PC-9 (cell line): ENCODE measurements around the gene ENG. TPM values are rescaled to one million over a fixed set of nuclear protein-coding genes. Genes with fewer than 3 reads are reported as not detected.

ENCODE experiments used
- BruUV-seq: library from RNA; stranded (reverse); fragments of 400-500 nt; replicated peaks from 2 replicates; lab custom pipeline; 2021; lab: Mats Ljungman, UMichigan
- CTCF ChIA-PET: fragments of 300-600 bp; sonication (Branson Sonifier 250); formaldehyde crosslinking; loops from one replicate; lab custom pipeline; 2022; ENCODE audit warnings: antibody characterized with exemption; lab: Charles Lee
- POLR2A ChIA-PET: fragments of 300-600 bp; sonication (Branson Sonifier 250); formaldehyde crosslinking; loops from one replicate; lab custom pipeline; 2022; ENCODE audit warnings: antibody characterized with exemption; ENCODE audit not compliant: unreplicated experiment; lab: Charles Lee
- DNase-seq, 2 experiments: peaks; one replicate each; pipeline versions ENCODE4 v3.0.0 to v3.0.0-alpha.2; 2015 to 2022; ENCODE audit warnings: mixed read lengths in 1 of 2
- H2AFZ ChIP-seq: fragments of 200-600 bp; sonication (generic); 2 replicates; pipeline ENCODE4 v1.8.1; 2017; ENCODE audit warnings: antibody characterized with exemption
- H3F3A ChIP-seq: fragments of 200-600 bp; sonication (generic); 2 replicates; pipeline ENCODE4 v1.8.1; 2017; ENCODE audit warnings: antibody characterized with exemption, mild to moderate bottlenecking, low read depth; ENCODE audit not compliant: insufficient read depth
- H3K27ac ChIP-seq: fragments of 200-600 bp; sonication (generic); 2 replicates; pipeline ENCODE4 v1.6.1; 2016; ENCODE audit warnings: mixed run types
- H3K27me3 ChIP-seq: fragments of 200-600 bp; sonication (generic); 2 replicates; pipeline ENCODE4 v1.6.1; 2016; ENCODE audit warnings: low read depth, mixed run types; ENCODE audit not compliant: insufficient read depth
- H3K36me3 ChIP-seq: fragments of 200-600 bp; sonication (generic); 2 replicates; pipeline ENCODE4 v1.6.1; 2016; ENCODE audit warnings: low read depth, mixed run types
- H3K4me1 ChIP-seq: fragments of 200-600 bp; sonication (generic); replicated peaks from 2 replicates; pipeline ENCODE4 v1.6.1; 2016; ENCODE audit warnings: mixed run types; ENCODE audit not compliant: insufficient read depth
- H3K4me2 ChIP-seq: fragments of 200-600 bp; sonication (generic); 2 replicates; pipeline ENCODE4 v1.6.1; 2017; ENCODE audit warnings: mixed run types
- H3K4me3 ChIP-seq: fragments of 200-600 bp; sonication (generic); 2 replicates; pipeline ENCODE4 v1.6.1; 2016; ENCODE audit warnings: mixed run types
- H3K79me2 ChIP-seq: fragments of 200-600 bp; sonication (generic); 2 replicates; pipeline ENCODE4 v1.6.1; 2017; ENCODE audit warnings: low read depth, mixed run types
- H3K9me2 ChIP-seq: fragments of 200-600 bp; sonication (generic); 2 replicates; pipeline ENCODE4 v1.8.1; 2017; ENCODE audit warnings: mild to moderate bottlenecking; ENCODE audit not compliant: insufficient read depth
- H3K9me3 ChIP-seq: fragments of 200-600 bp; sonication (generic); 2 replicates; pipeline ENCODE4 v1.8.1; 2016; ENCODE audit warnings: low read depth; ENCODE audit not compliant: insufficient read depth
- H4K20me1 ChIP-seq: fragments of 200-600 bp; sonication (generic); 2 replicates; pipeline ENCODE4 v1.8.1; 2017; ENCODE audit not compliant: insufficient read depth
- CTCF ChIP-seq: fragments of 200-600 bp; sonication (generic); conservative IDR thresholded peaks from 2 replicates; pipeline ENCODE4 v1.6.1; 2017; ENCODE audit warnings: mixed run types, antibody characterized with exemption, mild to moderate bottlenecking, moderate library complexity
- EZH2 ChIP-seq: fragments of 200-600 bp; sonication (generic); IDR thresholded peaks from 2 replicates; pipeline ENCODE4 v1.8.0; 2017; ENCODE audit warnings: antibody characterized with exemption, low read depth
- intact Hi-C: fragments of 100-400 bp; cut with micrococcal nuclease; formaldehyde crosslinking; loops from one replicate; pipeline ENCODE4 v1.10.0; 2022; ENCODE audit not compliant: unreplicated experiment
- total RNA-seq: library from RNA; stranded (reverse); gene quantifications from 2 replicates; pipeline ENCODE4 v1.2.3, GENCODE V29; 2021

The ENG gene
- total RNA-seq, 1 experiment from 2014 or later = 23.1 TPM

- ChIA-PET CTCF (interaction anchor here (0.6 to 1.6 kb wide), 13 partner anchors 15 to 450 kb away, joined by 3 to 9 read pairs (median 4); partner anchors contain the start of genes CDK9, ENG and TOR2A), POLR2A (no interaction called here)
- intact Hi-C loops = loop anchor here (1.0 to 5.0 kb wide), 5 partner anchors 49 to 134 kb away; partner anchors contain the start of genes CDK9, FPGS and TOR2A
- peak; percentile 64 to 94 for DNase-seq
- Histone ChIP-seq H3K27ac (no peak overlapping the region), H3K9me3 (no peaks in the 10 kb centered on the region), H3K4me1 (peaks cover 4% of the 10 kb centered on the region; the same call in 1 of the 2 replicates), H3K4me3 (no peak overlapping the region), H4K20me1 (no peaks in the 10 kb centered on the region), H3K79me2 (no peaks in the 10 kb centered on the region), H3K36me3 (no peaks in the 10 kb centered on the region), H3K27me3 (no peaks in the 10 kb centered on the region), H2AFZ (no peak overlapping the region), H3K9me2 (no peaks in the 10 kb centered on the region), H3F3A (peaks cover 7% of the 10 kb centered on the region; the same call in 1 of the 2 replicates), H3K4me2 (no peak overlapping the region)
- BruUV-seq = no TSS peak
- TF ChIP-seq EZH2 = no peak
- peak; percentile 91 for TF ChIP-seq CTCF
These were observed 15.1 kb upstream of the ENG start for GRCh38 chr9:127869310-127870152.

GRCh38 chr9:127868278-127868902 lies 13.9 kb upstream of the ENG start:
- H3K4me2 ChIP-seq = no peak overlapping the region
- no peak for TF ChIP-seq EZH2
- no peak for TF ChIP-seq CTCF
- intact Hi-C loops = no loop called here
- H3K36me3 ChIP-seq = no peaks in the 10 kb centered on the region
- H3K27ac ChIP-seq = no peak overlapping the region
- no peak overlapping the region for H3K4me3 ChIP-seq
- no peaks in the 10 kb centered on the region for H3K9me3 ChIP-seq
- H2AFZ ChIP-seq = no peak overlapping the region
- BruUV-seq = no TSS peak
- H4K20me1 ChIP-seq = no peaks in the 10 kb centered on the region
- H3K9me2 ChIP-seq = no peaks in the 10 kb centered on the region
- peaks cover 7% of the 10 kb centered on the region; the same call in 1 of the 2 replicates for H3F3A ChIP-seq
- H3K4me1 ChIP-seq = no peaks in the 10 kb centered on the region
- no peaks in the 10 kb centered on the region for H3K79me2 ChIP-seq
- POLR2A ChIA-PET = no interaction called here
- no peak for DNase-seq
- H3K27me3 ChIP-seq = no peaks in the 10 kb centered on the region
- CTCF ChIA-PET = no interaction called here

GRCh38 chr9:127867356-127868277 lies 13.2 kb upstream of the ENG start:
- H3K36me3 ChIP-seq = no peaks in the 10 kb centered on the region
- ChIA-PET POLR2A (no interaction called here), CTCF (no interaction called here)
- H3K27ac ChIP-seq = no peak overlapping the region
- H3K9me3 ChIP-seq = no peaks in the 10 kb centered on the region
- intact Hi-C loops = no loop called here
- no peak for DNase-seq
- no TSS peak for BruUV-seq
- H4K20me1 ChIP-seq = no peaks in the 10 kb centered on the region
- H3K9me2 ChIP-seq = no peaks in the 10 kb centered on the region
- no peaks in the 10 kb centered on the region for H3K4me1 ChIP-seq
- no peak overlapping the region for H3K4me2 ChIP-seq
- no peak overlapping the region for H3K4me3 ChIP-seq
- no peak for TF ChIP-seq CTCF
- TF ChIP-seq EZH2 = no peak
- no peaks in the 10 kb centered on the region for H3K27me3 ChIP-seq
- no peaks in the 10 kb centered on the region for H3K79me2 ChIP-seq
- no peak overlapping the region for H2AFZ ChIP-seq
- H3F3A ChIP-seq = peaks cover 7% of the 10 kb centered on the region; the same call in 1 of the 2 replicates
